Heart right ventricle (tissue), 16 donors: ENCODE data around the gene ITGB1BP2. TPM values are rescaled to one million over a fixed set of nuclear protein-coding genes. Genes with fewer than 3 reads are reported as not detected.

ENCODE experiments used
- ATAC-seq, 8 donors: fragments of 200-7000 bp; cut with Tn5 transposase; one replicate each; pipeline ENCODE4 v1.9.1; 2020; ENCODE audit warnings: mild to moderate bottlenecking in 8 of 8, moderate library complexity in 8 of 8, moderate number of reproducible peaks in 1 of 8
- DNase-seq, 2 donors: peaks; one replicate each; pipeline ENCODE4 v3.0.0-alpha.2; 2020
- H3K27ac ChIP-seq, 10 donors: fragments of 200-600 bp; sonication (generic) in 2 of 10; one replicate each; pipeline versions ENCODE4 v1.5.0 to v1.8.0; 2020 to 2022; ENCODE audit warnings: mild to moderate bottlenecking in 3 of 10
- H3K27me3 ChIP-seq, 7 donors: fragments of 200-600 bp; one replicate each; pipeline ENCODE4 v1.8.0; 2021 to 2022; ENCODE audit warnings: mild to moderate bottlenecking in 2 of 7
- H3K36me3 ChIP-seq, 9 donors: fragments of 200-600 bp; sonication (generic) in 1 of 9; one replicate each; pipeline versions ENCODE4 v1.5.0 to v1.8.0; 2020 to 2022; ENCODE audit warnings: mild to moderate bottlenecking in 2 of 9
- H3K4me1 ChIP-seq, 9 donors: fragments of 200-600 bp; sonication (generic) in 1 of 9; one replicate each; pipeline versions ENCODE4 v1.5.0 to v1.8.0; 2020 to 2022; ENCODE audit warnings: mild to moderate bottlenecking in 4 of 9
- H3K4me3 ChIP-seq, 10 donors: fragments of 200-600 bp; sonication (generic) in 2 of 10; one replicate each; pipeline versions ENCODE4 v1.5.0 to v1.8.0; 2020 to 2022; ENCODE audit warnings: mild to moderate bottlenecking in 7 of 10, moderate library complexity in 2 of 10
- H3K9me3 ChIP-seq, 11 donors: fragments of 200-600 bp in 10 of 11; sonication (generic) in 2 of 11; one replicate each; pipeline versions ENCODE4 v1.5.0 to v1.8.0; 2013 to 2022; ENCODE audit warnings: mild to moderate bottlenecking in 2 of 11, control low read depth in 1 of 11, moderate library complexity in 1 of 11
- CTCF ChIP-seq, 9 donors: fragments of 200-600 bp; sonication (generic) in 2 of 9; IDR thresholded peaks; one replicate each; pipeline versions ENCODE4 v1.5.0 to v1.8.0; 2021 to 2022; ENCODE audit warnings: antibody characterized with exemption in 9 of 9, mild to moderate bottlenecking in 5 of 9, moderate library complexity in 1 of 9
- WGBS, 2 donors: extraction: QIAGEN DNeasy Blood & Tissue Kit; methylation state at CpG; one replicate each; pipeline ENCODE4 v1.1.7; 2013; ENCODE audit warnings: inconsistent platforms in 1 of 2; 5-methylcytosine and 5-hydroxymethylcytosine counted together
- intact Hi-C, 10 donors: fragments of 100-400 bp; cut with DNase I; formaldehyde crosslinking; loops; one replicate each; pipeline versions ENCODE4 v1.11.1 to v1.14.2; 2022
- polyA plus RNA-seq, 2 donors: library from polyadenylated mRNA; stranded (reverse); fragments of 200-250 nt; gene quantifications; one replicate each; pipeline ENCODE4 v1.2.3, GENCODE V29; 2013
- total RNA-seq, 10 donors: library from RNA; stranded (reverse); fragmentation: NEBNext Ultra II Directional in 3 of 10; extraction: Animal tissue kit (Norgen Biotek cat#: 25700) in 3 of 10; gene quantifications; one replicate each; pipeline versions ENCODE4 v1.2.1 to v1.2.4, GENCODE V29; 2021 to 2023
- donor health status: Arrhythmogenic right ventricular cardiomyopathy.
- donor health status: ischemic (EF 13 %, LVEDD 7.1; RV severe dilation, severe dysfunction).
- donor health status: healthy with polysubstance abuse.
- donor health status: DM: no; HTN: yes; CAD: no.
- donor health status: DM: no; HTN: no; CAD: no.
- donor health status: ischemic (EF 25% LVEDD 6.9; RV normal size, moderate dysfunction).
- donor health status: ischemic (EF 25% LVEDD 5.7; RV mildly dilated, moderate dysfunction).
- donor health status: healthy.
- donor health status: DM: yes; HTN: yes; CAD: no.
- donor health status: Ischemic cardiomyopathy.
- donor health status: ischemic (EF 35%, LVEDD 5.7; RV mildly dilated, moderate dysfunction).
- donor health status: nonischemic (EF 11% LVEDD 7.7; RV severe dilation, severe dysfunction).
- donor health status: DM: yes; HTN: yes; CAD: no.
- donor health status: PGD.
- donor health status: ischemic (EF 29% LVEDD 5.4; RV normal size, mild dysfunction).
- donor health status: nonischemic (EF 23%, LVEDD 6.1; RV moderate dilation, normal function).

Gene ITGB1BP2
- total and polyA plus RNA-seq, 12 donors: 45.9 to 150 (median 94.1) TPM

GRCh38 chrX:71285929-71286328 is 15.6 kb upstream of the ITGB1BP2 start:
- H3K9me3 ChIP-seq: no peaks in the 10 kb centered on the region
- ATAC-seq (no peak), DNase-seq (no peak)
- peaks cover 0 to 11% (median 0%) of the 10 kb centered on the region in 7 donors for H3K27me3 ChIP-seq
- peaks cover 0 to 41% (median 30%) of the 10 kb centered on the region in 9 donors for H3K4me1 ChIP-seq
- peak overlapping the region in 4 of 10 donors; percentile 67 to 81 (median 78) for H3K4me3 ChIP-seq
- peaks cover 0 to 26% (median 0%) of the 10 kb centered on the region in 9 donors for H3K36me3 ChIP-seq
- intact Hi-C loops: loop anchor here in 1 of 10 donors (10.0 kb wide), 1 partner anchor 79 kb away; the partner anchor contains the start of gene TAF1
- TF ChIP-seq CTCF (IDR thresholded peaks at IDR 0.05): no peak
- H3K27ac ChIP-seq: no peak overlapping the region

GRCh38 chrX:71291381-71291780 is 10.2 kb upstream of the ITGB1BP2 start:
- 71 to 72% methylated on average over 6 of the region's 6 CpGs for WGBS, 2 donors
- H3K9me3 ChIP-seq: no peaks in the 10 kb centered on the region
- ATAC-seq (no peak), DNase-seq (no peak)
- H3K27me3 ChIP-seq: peaks cover 0 to 11% (median 0%) of the 10 kb centered on the region in 7 donors
- H3K27ac ChIP-seq: no peak overlapping the region
- no peak overlapping the region for H3K4me3 ChIP-seq
- H3K36me3 ChIP-seq: peaks cover 0 to 81% (median 34%) of the 10 kb centered on the region in 9 donors
- peaks cover 0 to 20% (median 11%) of the 10 kb centered on the region in 9 donors for H3K4me1 ChIP-seq
- intact Hi-C loops: no loop called here
- no peak for TF ChIP-seq CTCF (IDR thresholded peaks at IDR 0.05)

GRCh38 chrX:71292669-71293365 is 8.7 kb upstream of the ITGB1BP2 start:
- intact Hi-C loops: no loop called here
- WGBS, 2 donors: 88 to 91% methylated on average over 7 of the region's 7 CpGs

GRCh38 chrX:71296806-71297205 is 4.7 kb upstream of the ITGB1BP2 start:
- Histone ChIP-seq H3K9me3 (no peaks in the 10 kb centered on the region), H3K27ac (no peak overlapping the region), H3K4me1 (peaks cover 0 to 10% (median 0%) of the 10 kb centered on the region in 9 donors), H3K36me3 (peaks cover 0 to 96% (median 45%) of the 10 kb centered on the region in 9 donors), H3K4me3 (no peak overlapping the region), H3K27me3 (no peaks in the 10 kb centered on the region)
- DNase-seq (no peak), ATAC-seq (no peak)
- no peak for TF ChIP-seq CTCF (IDR thresholded peaks at IDR 0.05)
- intact Hi-C loops: no loop called here
- WGBS, 2 donors: 88 to 97% methylated on average over 6 of the region's 6 CpGs

More at GRCh38 chrX:71292669-71293365, 8.7 kb upstream of the ITGB1BP2 start:
- H3K4me1 ChIP-seq: peaks cover 0 to 12% (median 0%) of the 10 kb centered on the region in 9 donors
- ATAC-seq (no peak), DNase-seq (no peak)
- H3K36me3 ChIP-seq: peaks cover 0 to 88% (median 40%) of the 10 kb centered on the region in 9 donors
- H3K4me3 ChIP-seq: no peak overlapping the region
- no peaks in the 10 kb centered on the region for H3K9me3 ChIP-seq
- H3K27me3 ChIP-seq: peaks cover 0 to 11% (median 0%) of the 10 kb centered on the region in 7 donors
- no peak overlapping the region for H3K27ac ChIP-seq
- TF ChIP-seq CTCF (IDR thresholded peaks at IDR 0.05): no peak
